Measurements from ENCODE around the gene GPN2.

GRCh38 chr1:26853600-26853999 is 36.5 kb downstream of the GPN2 start:
- no peak for TF ChIP-seq EZH2 (IDR thresholded peaks at IDR 0.05; ENCODE audit: borderline replicate concordance, insufficient read depth, low read length, poor library complexity, severe bottlenecking)
- no peak for TF ChIP-seq RAD21 (conservative IDR thresholded peaks at IDR 0.05)
- TF ChIP-seq, protein P1, sequence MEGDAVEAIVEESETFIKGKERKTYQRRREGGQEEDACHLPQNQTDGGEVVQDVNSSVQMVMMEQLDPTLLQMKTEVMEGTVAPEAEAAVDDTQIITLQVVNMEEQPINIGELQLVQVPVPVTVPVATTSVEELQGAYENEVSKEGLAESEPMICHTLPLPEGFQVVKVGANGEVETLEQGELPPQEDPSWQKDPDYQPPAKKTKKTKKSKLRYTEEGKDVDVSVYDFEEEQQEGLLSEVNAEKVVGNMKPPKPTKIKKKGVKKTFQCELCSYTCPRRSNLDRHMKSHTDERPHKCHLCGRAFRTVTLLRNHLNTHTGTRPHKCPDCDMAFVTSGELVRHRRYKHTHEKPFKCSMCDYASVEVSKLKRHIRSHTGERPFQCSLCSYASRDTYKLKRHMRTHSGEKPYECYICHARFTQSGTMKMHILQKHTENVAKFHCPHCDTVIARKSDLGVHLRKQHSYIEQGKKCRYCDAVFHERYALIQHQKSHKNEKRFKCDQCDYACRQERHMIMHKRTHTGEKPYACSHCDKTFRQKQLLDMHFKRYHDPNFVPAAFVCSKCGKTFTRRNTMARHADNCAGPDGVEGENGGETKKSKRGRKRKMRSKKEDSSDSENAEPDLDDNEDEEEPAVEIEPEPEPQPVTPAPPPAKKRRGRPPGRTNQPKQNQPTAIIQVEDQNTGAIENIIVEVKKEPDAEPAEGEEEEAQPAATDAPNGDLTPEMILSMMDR (IDR thresholded peaks at IDR 0.05; ENCODE audit: poor library complexity, severe bottlenecking): no peak
- no peak for TF ChIP-seq REST (IDR thresholded peaks at IDR 0.05; ENCODE audit: borderline replicate concordance)
- no peak for TF ChIP-seq EP300 (conservative IDR thresholded peaks at IDR 0.05; ENCODE audit: poor library complexity, severe bottlenecking)
- TF ChIP-seq POLR2AphosphoS5 (IDR thresholded peaks at IDR 0.05): no peak
- TF ChIP-seq TAF1 (IDR thresholded peaks at IDR 0.05; ENCODE audit: low read depth): no peak
